Smooth muscle cell of the coronary artery (primary cell): ENCODE data around the gene GIGYF2. TPM values are rescaled to one million over a fixed set of nuclear protein-coding genes. Genes with fewer than 3 reads are reported as not detected.

Experiments used
- total RNA-seq: library from RNA; depleted of rRNA; stranded (reverse); fragments of >200 nt; gene quantifications from 2 replicates; pipeline ENCODE4 v1.2.3, GENCODE V29; 2014; ENCODE audit warnings: low replicate concordance

The GIGYF2 gene
- 39.7 and 166 TPM in 2 replicates for total RNA-seq

GRCh38 chr2:232697059-232697806 is at the start of gene GIGYF2:
GIGYF2 (plus strand) TSS chr2:232697331; CDS start chr2:232735198, 37,867 bp downstream.

GRCh38 chr2:232776435-232776834 is 79.3 kb downstream of the GIGYF2 start, which contains the start of gene KCNJ13:
KCNJ13 (minus strand) TSS chr2:232776565; CDS start chr2:232771362, 5,203 bp downstream.

GRCh38 chr2:232870018-232870765 is 173.1 kb downstream of the GIGYF2 start, which contains the start of gene SNORC:
SNORC (plus strand) TSS chr2:232870264; CDS start chr2:232870342, 78 bp downstream.

Other genes with a start within 250 kb of the GIGYF2 start
- not detected in 2 replicates for gene ALPI, start 241.2 kb upstream of the GIGYF2 start, total RNA-seq
- not detected in 2 replicates for gene ECEL1, start 209.5 kb upstream of the GIGYF2 start, total RNA-seq
- not detected in 2 replicates for gene PRSS56, start 176.9 kb upstream of the GIGYF2 start, total RNA-seq
- not detected in 2 replicates for gene CHRND, start 171.2 kb upstream of the GIGYF2 start, total RNA-seq
- gene CHRNG, start 157.6 kb upstream of the GIGYF2 start, total RNA-seq = not detected in 2 replicates
- gene TIGD1, start 146.8 kb upstream of the GIGYF2 start, total RNA-seq = 1.2 and 1.7 TPM in 2 replicates
- 165 and 166 TPM in 2 replicates for gene EIF4E2, start 146.6 kb upstream of the GIGYF2 start, total RNA-seq
- gene EFHD1, start 63.7 kb upstream of the GIGYF2 start, total RNA-seq = 0.23 and 0.30 TPM in 2 replicates
- gene KCNJ13, start 79.2 kb downstream of the GIGYF2 start, total RNA-seq = not detected in 2 replicates
- gene SNORC, start 172.9 kb downstream of the GIGYF2 start, total RNA-seq = 0.59 and 0.83 TPM in 2 replicates